Liver (tissue), 9 donors: ENCODE data around the gene GREM2. TPM values are rescaled to one million over a fixed set of nuclear protein-coding genes. Genes with fewer than 3 reads are reported as not detected.

Experiments used
- DNase-seq: peaks from one replicate; pipeline ENCODE4 v3.0.0-alpha.2; 2017; ENCODE audit warnings: low spot score
- H3K27ac ChIP-seq, 2 donors: one replicate each; pipeline ENCODE4 v1.7.0; 2013; ENCODE audit warnings: inconsistent platforms in 2 of 2, low read length in 2 of 2, control low read depth in 1 of 2, low read depth in 1 of 2, mild to moderate bottlenecking in 1 of 2
- H3K27me3 ChIP-seq, 4 donors: one replicate each; pipeline versions ENCODE4 v1.6.1 to v1.7.0; 2013; ENCODE audit warnings: low read length in 3 of 4, inconsistent platforms in 1 of 4, mild to moderate bottlenecking in 1 of 4, moderate library complexity in 1 of 4; ENCODE audit not compliant: control insufficient read depth in 4 of 4, insufficient read depth in 4 of 4
- H3K36me3 ChIP-seq, 4 donors: one replicate each; pipeline versions ENCODE4 v1.6.1 to v1.7.0; 2013; ENCODE audit warnings: low read length in 3 of 4, mild to moderate bottlenecking in 3 of 4, low read depth in 1 of 4, moderate library complexity in 1 of 4; ENCODE audit not compliant: control insufficient read depth in 4 of 4, insufficient read depth in 3 of 4
- H3K4me1 ChIP-seq, 4 donors: one replicate each; pipeline versions ENCODE4 v1.6.1 to v1.7.0; 2013; ENCODE audit warnings: low read length in 3 of 4, mild to moderate bottlenecking in 3 of 4, moderate library complexity in 1 of 4; ENCODE audit not compliant: control insufficient read depth in 4 of 4, insufficient read depth in 4 of 4
- H3K4me3 ChIP-seq, 3 donors: one replicate each; pipeline versions ENCODE4 v1.6.1 to v1.7.0; 2013; ENCODE audit warnings: low read length in 3 of 3, control low read depth in 1 of 3, low read depth in 1 of 3, mild to moderate bottlenecking in 1 of 3
- H3K9ac ChIP-seq, 2 donors: one replicate each; pipeline ENCODE4 v1.7.0; 2013; ENCODE audit warnings: low read length in 2 of 2, mild to moderate bottlenecking in 2 of 2, moderate library complexity in 2 of 2, control low read depth in 1 of 2, low read depth in 1 of 2
- H3K9me3 ChIP-seq, 4 donors: one replicate each; pipeline versions ENCODE4 v1.6.1 to v1.7.0; 2013; ENCODE audit warnings: low read length in 3 of 4; ENCODE audit not compliant: control insufficient read depth in 4 of 4
- EGR1 ChIP-seq, 2 donors: IDR thresholded peaks; 2 replicates each; pipeline ENCODE4 v1.6.1; 2016 to 2018; ENCODE audit warnings: antibody characterized with exemption in 2 of 2, low read depth in 2 of 2
- FOXA2 ChIP-seq: IDR thresholded peaks from 2 replicates; pipeline ENCODE4 v1.6.1; 2016; ENCODE audit warnings: antibody characterized with exemption
- GABPA ChIP-seq, 2 donors: IDR thresholded peaks in 1 of 2; conservative IDR thresholded peaks in 1 of 2; 2 replicates each; pipeline ENCODE4 v1.6.1; 2016; ENCODE audit warnings: antibody characterized with exemption in 2 of 2, mild to moderate bottlenecking in 1 of 2, moderate library complexity in 1 of 2
- JUND ChIP-seq, 2 donors: IDR thresholded peaks; 2 replicates each; pipeline ENCODE4 v1.6.1; 2016; ENCODE audit warnings: antibody characterized with exemption in 2 of 2
- NR2F2 ChIP-seq: IDR thresholded peaks from 2 replicates; pipeline ENCODE4 v1.6.1; 2016; ENCODE audit warnings: antibody characterized with exemption
- RAD21 ChIP-seq, 2 donors: IDR thresholded peaks; 2 replicates each; pipeline ENCODE4 v1.6.1; 2016; ENCODE audit warnings: antibody characterized with exemption in 2 of 2, mild to moderate bottlenecking in 2 of 2
- RXRA ChIP-seq, 2 donors: IDR thresholded peaks; 2 replicates each; pipeline ENCODE4 v1.6.1; 2017 to 2018; ENCODE audit warnings: antibody characterized with exemption in 2 of 2, mild to moderate bottlenecking in 1 of 2
- SP1 ChIP-seq: IDR thresholded peaks from 2 replicates; pipeline ENCODE4 v1.6.1; 2018; ENCODE audit warnings: antibody characterized with exemption, mild to moderate bottlenecking
- WGBS: extraction: QIAGEN DNeasy Blood & Tissue Kit; methylation state at CpG from one replicate; pipeline ENCODE4 v1.1.7; 2013; 5-methylcytosine and 5-hydroxymethylcytosine counted together
- polyA plus RNA-seq, 2 donors: library from polyadenylated mRNA; stranded (reverse) in 1 of 2; unstranded in 1 of 2; fragments of 200-250 nt in 1 of 2; fragments of >200 nt in 1 of 2; fragmentation: Nextera tagmentation in 1 of 2; extraction: Ambion mirVana in 1 of 2; gene quantifications; one replicate each; pipeline versions ENCODE4 v1.2.1 to v1.2.3, GENCODE V29; 2013 to 2015
- total RNA-seq, 2 donors: library from RNA; depleted of rRNA; stranded (reverse); fragments of >200 nt; gene quantifications; one replicate each; pipeline ENCODE4 v1.2.3, GENCODE V29; 2014
- TF ChIP-seq, protein P1 (sequence below): IDR thresholded peaks from 2 replicates; pipeline ENCODE4 v1.6.1; 2016; ENCODE audit warnings: antibody characterized with exemption, mild to moderate bottlenecking
- TF ChIP-seq, protein P2 (sequence below): fragments of 150-350 bp; IDR thresholded peaks from 2 replicates; pipeline ENCODE4 v1.5.1; 2017; ENCODE audit warnings: improper control_type of control experiment, low read depth, low read length; ENCODE audit not compliant: missing input control
- TF ChIP-seq, protein P3 (sequence below): IDR thresholded peaks from 2 replicates; pipeline ENCODE4 v1.6.1; 2016; ENCODE audit warnings: antibody characterized with exemption
- TF ChIP-seq, protein P4 (sequence below): IDR thresholded peaks from 2 replicates; pipeline ENCODE4 v1.6.1; 2016; ENCODE audit warnings: antibody characterized with exemption
- TF ChIP-seq, protein P5 (sequence below): IDR thresholded peaks from 2 replicates; pipeline ENCODE4 v1.6.1; 2016; ENCODE audit warnings: antibody characterized with exemption
- donor health status: healthy.
- donor health status: healthy.
- donor health status: healthy.
- donor health status: healthy.
- donor health status: healthy.

GREM2 gene
- total and polyA plus RNA-seq, 4 donors, result 0.19 to 19.5 (median 4.3) TPM

DNA sequence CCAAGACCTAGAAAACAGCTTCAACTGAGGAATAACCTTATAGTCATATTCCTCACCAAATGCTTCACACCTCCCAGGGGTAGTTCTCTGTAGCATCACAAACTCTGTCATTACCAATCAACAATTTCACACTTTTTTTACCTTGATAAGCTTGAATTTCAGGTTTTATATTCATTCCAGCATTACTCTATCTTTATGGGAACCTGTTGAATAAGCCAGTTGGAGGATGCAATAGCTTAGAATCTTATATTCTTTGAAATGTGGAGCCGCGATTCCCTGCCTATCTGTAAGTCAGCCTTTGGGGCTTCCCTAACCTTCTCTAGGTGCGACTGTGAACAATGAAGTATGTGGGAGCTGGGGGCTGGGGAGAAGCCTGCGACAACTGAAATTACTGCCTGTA lies 145.4 kb downstream of the GREM2 start:
- Histone ChIP-seq H3K4me1 (no peaks in the 10 kb centered on the region), H3K9me3 (no peaks in the 10 kb centered on the region), H3K4me3 (no peak overlapping the region), H3K9ac (no peak overlapping the region), H3K27me3 (no peaks in the 10 kb centered on the region), H3K27ac (no peak overlapping the region), H3K36me3 (no peaks in the 10 kb centered on the region)
- TF ChIP-seq, protein P1, sequence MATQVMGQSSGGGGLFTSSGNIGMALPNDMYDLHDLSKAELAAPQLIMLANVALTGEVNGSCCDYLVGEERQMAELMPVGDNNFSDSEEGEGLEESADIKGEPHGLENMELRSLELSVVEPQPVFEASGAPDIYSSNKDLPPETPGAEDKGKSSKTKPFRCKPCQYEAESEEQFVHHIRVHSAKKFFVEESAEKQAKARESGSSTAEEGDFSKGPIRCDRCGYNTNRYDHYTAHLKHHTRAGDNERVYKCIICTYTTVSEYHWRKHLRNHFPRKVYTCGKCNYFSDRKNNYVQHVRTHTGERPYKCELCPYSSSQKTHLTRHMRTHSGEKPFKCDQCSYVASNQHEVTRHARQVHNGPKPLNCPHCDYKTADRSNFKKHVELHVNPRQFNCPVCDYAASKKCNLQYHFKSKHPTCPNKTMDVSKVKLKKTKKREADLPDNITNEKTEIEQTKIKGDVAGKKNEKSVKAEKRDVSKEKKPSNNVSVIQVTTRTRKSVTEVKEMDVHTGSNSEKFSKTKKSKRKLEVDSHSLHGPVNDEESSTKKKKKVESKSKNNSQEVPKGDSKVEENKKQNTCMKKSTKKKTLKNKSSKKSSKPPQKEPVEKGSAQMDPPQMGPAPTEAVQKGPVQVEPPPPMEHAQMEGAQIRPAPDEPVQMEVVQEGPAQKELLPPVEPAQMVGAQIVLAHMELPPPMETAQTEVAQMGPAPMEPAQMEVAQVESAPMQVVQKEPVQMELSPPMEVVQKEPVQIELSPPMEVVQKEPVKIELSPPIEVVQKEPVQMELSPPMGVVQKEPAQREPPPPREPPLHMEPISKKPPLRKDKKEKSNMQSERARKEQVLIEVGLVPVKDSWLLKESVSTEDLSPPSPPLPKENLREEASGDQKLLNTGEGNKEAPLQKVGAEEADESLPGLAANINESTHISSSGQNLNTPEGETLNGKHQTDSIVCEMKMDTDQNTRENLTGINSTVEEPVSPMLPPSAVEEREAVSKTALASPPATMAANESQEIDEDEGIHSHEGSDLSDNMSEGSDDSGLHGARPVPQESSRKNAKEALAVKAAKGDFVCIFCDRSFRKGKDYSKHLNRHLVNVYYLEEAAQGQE, result no peak
- no peak for TF ChIP-seq GABPA (IDR thresholded peaks at IDR 0.05 in 1 of 2, conservative IDR thresholded peaks at IDR 0.05 in 1 of 2)
- TF ChIP-seq, protein P2, sequence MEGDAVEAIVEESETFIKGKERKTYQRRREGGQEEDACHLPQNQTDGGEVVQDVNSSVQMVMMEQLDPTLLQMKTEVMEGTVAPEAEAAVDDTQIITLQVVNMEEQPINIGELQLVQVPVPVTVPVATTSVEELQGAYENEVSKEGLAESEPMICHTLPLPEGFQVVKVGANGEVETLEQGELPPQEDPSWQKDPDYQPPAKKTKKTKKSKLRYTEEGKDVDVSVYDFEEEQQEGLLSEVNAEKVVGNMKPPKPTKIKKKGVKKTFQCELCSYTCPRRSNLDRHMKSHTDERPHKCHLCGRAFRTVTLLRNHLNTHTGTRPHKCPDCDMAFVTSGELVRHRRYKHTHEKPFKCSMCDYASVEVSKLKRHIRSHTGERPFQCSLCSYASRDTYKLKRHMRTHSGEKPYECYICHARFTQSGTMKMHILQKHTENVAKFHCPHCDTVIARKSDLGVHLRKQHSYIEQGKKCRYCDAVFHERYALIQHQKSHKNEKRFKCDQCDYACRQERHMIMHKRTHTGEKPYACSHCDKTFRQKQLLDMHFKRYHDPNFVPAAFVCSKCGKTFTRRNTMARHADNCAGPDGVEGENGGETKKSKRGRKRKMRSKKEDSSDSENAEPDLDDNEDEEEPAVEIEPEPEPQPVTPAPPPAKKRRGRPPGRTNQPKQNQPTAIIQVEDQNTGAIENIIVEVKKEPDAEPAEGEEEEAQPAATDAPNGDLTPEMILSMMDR, result no peak
- no peak for TF ChIP-seq RAD21 (IDR thresholded peaks at IDR 0.05)
- no peak for TF ChIP-seq RXRA (IDR thresholded peaks at IDR 0.05)
- no peak for TF ChIP-seq EGR1 (IDR thresholded peaks at IDR 0.05; ENCODE audit: low read depth in 2 of 2)
- TF ChIP-seq, protein P3, sequence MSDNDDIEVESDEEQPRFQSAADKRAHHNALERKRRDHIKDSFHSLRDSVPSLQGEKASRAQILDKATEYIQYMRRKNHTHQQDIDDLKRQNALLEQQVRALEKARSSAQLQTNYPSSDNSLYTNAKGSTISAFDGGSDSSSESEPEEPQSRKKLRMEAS, result no peak
- DNase-seq, result no peak
- 87% methylated on average over 4 of the region's 4 CpGs for WGBS

DNA sequence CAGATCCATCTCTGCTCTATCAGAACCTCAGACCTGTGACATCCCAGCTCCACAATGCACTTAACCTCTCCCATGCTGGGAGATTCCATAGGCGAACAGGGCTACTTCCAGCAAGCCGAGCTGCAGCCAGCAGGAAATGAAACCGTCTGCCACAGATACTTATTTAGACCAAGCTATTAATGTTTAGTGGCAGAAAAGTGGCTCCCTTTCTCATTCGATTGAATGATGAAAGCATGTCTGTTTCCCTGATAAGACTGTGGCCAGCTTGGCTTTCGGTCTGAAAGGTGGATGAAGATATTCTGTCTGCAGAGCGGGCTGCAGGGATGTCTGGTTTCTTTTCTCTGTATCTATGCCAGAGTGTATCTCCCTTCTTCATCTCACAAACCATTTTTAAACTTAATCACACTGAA lies 146.4 kb downstream of the GREM2 start:
- H3K4me1 ChIP-seq, result no peaks in the 10 kb centered on the region
- no peak for DNase-seq
- no peak overlapping the region for H3K4me3 ChIP-seq
- WGBS, result 54% methylated on average over 6 of the region's 6 CpGs
- no peaks in the 10 kb centered on the region for H3K36me3 ChIP-seq
- no peaks in the 10 kb centered on the region for H3K9me3 ChIP-seq
- H3K9ac ChIP-seq, result no peak overlapping the region
- H3K27me3 ChIP-seq, result no peaks in the 10 kb centered on the region
- no peak for TF ChIP-seq SP1
- TF ChIP-seq NR2F2, result no peak
- TF ChIP-seq JUND (IDR thresholded peaks at IDR 0.05), result no peak
- TF ChIP-seq, protein P4, sequence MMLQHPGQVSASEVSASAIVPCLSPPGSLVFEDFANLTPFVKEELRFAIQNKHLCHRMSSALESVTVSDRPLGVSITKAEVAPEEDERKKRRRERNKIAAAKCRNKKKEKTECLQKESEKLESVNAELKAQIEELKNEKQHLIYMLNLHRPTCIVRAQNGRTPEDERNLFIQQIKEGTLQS, result no peak
- no peak for TF ChIP-seq RXRA (IDR thresholded peaks at IDR 0.05)
- TF ChIP-seq EGR1 (IDR thresholded peaks at IDR 0.05; ENCODE audit: low read depth in 2 of 2), result no peak
- no peak for TF ChIP-seq GABPA (IDR thresholded peaks at IDR 0.05 in 1 of 2, conservative IDR thresholded peaks at IDR 0.05 in 1 of 2)
- TF ChIP-seq, protein P1, result no peak
- TF ChIP-seq FOXA2, result no peak
- TF ChIP-seq, protein P2, result no peak
- TF ChIP-seq, protein P3, result no peak
- TF ChIP-seq, protein P5, sequence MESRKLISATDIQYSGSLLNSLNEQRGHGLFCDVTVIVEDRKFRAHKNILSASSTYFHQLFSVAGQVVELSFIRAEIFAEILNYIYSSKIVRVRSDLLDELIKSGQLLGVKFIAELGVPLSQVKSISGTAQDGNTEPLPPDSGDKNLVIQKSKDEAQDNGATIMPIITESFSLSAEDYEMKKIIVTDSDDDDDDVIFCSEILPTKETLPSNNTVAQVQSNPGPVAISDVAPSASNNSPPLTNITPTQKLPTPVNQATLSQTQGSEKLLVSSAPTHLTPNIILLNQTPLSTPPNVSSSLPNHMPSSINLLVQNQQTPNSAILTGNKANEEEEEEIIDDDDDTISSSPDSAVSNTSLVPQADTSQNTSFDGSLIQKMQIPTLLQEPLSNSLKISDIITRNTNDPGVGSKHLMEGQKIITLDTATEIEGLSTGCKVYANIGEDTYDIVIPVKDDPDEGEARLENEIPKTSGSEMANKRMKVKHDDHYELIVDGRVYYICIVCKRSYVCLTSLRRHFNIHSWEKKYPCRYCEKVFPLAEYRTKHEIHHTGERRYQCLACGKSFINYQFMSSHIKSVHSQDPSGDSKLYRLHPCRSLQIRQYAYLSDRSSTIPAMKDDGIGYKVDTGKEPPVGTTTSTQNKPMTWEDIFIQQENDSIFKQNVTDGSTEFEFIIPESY, result no peak
- no peak overlapping the region for H3K27ac ChIP-seq
